IMR-90 (cell line): Measurements from ENCODE around the gene VCPKMT. TPM values are rescaled to one million over a fixed set of nuclear protein-coding genes. Genes with fewer than 3 reads are reported as not detected.

Source experiments
- ATAC-seq: fragments of 200-7000 bp; cut with Tn5 transposase; 2 replicates; pipeline ENCODE4 v1.9.1; 2020; ENCODE audit warnings: low read depth, mild to moderate bottlenecking, moderate library complexity
- BruUV-seq: library from RNA; stranded (reverse); fragments of 400-500 nt; replicated peaks from 2 replicates; lab custom pipeline; 2021; lab: Mats Ljungman, UMichigan
- CTCF ChIA-PET: fragments of 300-600 bp; formaldehyde crosslinking; extraction: SDS; loops from one replicate; lab custom pipeline; 2021; ENCODE audit warnings: antibody characterized with exemption; lab: Yijun Ruan, JAX
- POLR2A ChIA-PET: fragments of 300-600 bp; sonication (Branson Sonifier 250); formaldehyde crosslinking; loops from one replicate; lab custom pipeline; 2022; ENCODE audit warnings: antibody characterized with exemption; ENCODE audit not compliant: unreplicated experiment; lab: Charles Lee
- DNase-seq: peaks from one replicate; pipeline ENCODE4 v3.0.0; 2013
- H2AFZ ChIP-seq: replicated peaks from 2 replicates; pipeline ENCODE3; 2013; ENCODE audit warnings: low read length, mild to moderate bottlenecking; ENCODE audit not compliant: poor library complexity
- H2AK5ac ChIP-seq: 2 replicates; pipeline ENCODE4 v1.6.1; 2013; ENCODE audit warnings: low read depth, low read length, inconsistent platforms
- H2AK9ac ChIP-seq: replicated peaks from 2 replicates; pipeline ENCODE3; 2013; ENCODE audit warnings: mild to moderate bottlenecking, low read depth, low read length, moderate library complexity; ENCODE audit not compliant: poor library complexity
- H2BK120ac ChIP-seq: 2 replicates; pipeline ENCODE4 v1.6.1; 2013; ENCODE audit warnings: low read depth, low read length, inconsistent platforms
- H2BK15ac ChIP-seq: 3 replicates; pipeline ENCODE4 v1.6.1; 2013; ENCODE audit warnings: low read depth, low read length, inconsistent platforms
- H2BK20ac ChIP-seq: 2 replicates; pipeline ENCODE4 v1.6.1; 2013; ENCODE audit warnings: low read depth, mild to moderate bottlenecking, inconsistent platforms, low read length, moderate library complexity
- H2BK5ac ChIP-seq: 2 replicates; pipeline ENCODE4 v1.6.1; 2013; ENCODE audit warnings: mild to moderate bottlenecking, low read depth, low read length, inconsistent platforms; ENCODE audit not compliant: poor library complexity, severe bottlenecking
- H3K14ac ChIP-seq: replicated peaks from 2 replicates; pipeline ENCODE4 v1.6.1; 2013; ENCODE audit warnings: low read depth, low read length, inconsistent platforms
- H3K18ac ChIP-seq: 2 replicates; pipeline ENCODE4 v1.6.1; 2013; ENCODE audit warnings: low read depth, low read length, control low read depth
- H3K23ac ChIP-seq: 2 replicates; pipeline ENCODE4 v1.6.1; 2013; ENCODE audit warnings: low read depth, low read length, inconsistent platforms
- H3K27ac ChIP-seq: 2 replicates; pipeline ENCODE4 v1.5.1; 2013; ENCODE audit warnings: mild to moderate bottlenecking, control low read depth, low read length; ENCODE audit not compliant: insufficient read depth
- H3K27me3 ChIP-seq: 2 replicates; pipeline ENCODE4 v1.6.1; 2013; ENCODE audit warnings: low read length; ENCODE audit not compliant: control insufficient read depth, insufficient read depth
- H3K36me3 ChIP-seq: 2 replicates; pipeline ENCODE4 v1.6.1; 2013; ENCODE audit warnings: low read length, mixed read lengths; ENCODE audit not compliant: control insufficient read depth, insufficient read depth
- H3K4ac ChIP-seq: 2 replicates; pipeline ENCODE4 v1.6.1; 2013; ENCODE audit warnings: low read depth, low read length, inconsistent platforms
- H3K4me1 ChIP-seq: 2 replicates; pipeline ENCODE4 v1.6.1; 2013; ENCODE audit warnings: low read length, mixed read lengths; ENCODE audit not compliant: control insufficient read depth, insufficient read depth
- H3K4me2 ChIP-seq: 2 replicates; pipeline ENCODE4 v1.6.1; 2013; ENCODE audit warnings: low read depth, mild to moderate bottlenecking, control low read depth, low read length, moderate library complexity
- H3K4me3 ChIP-seq: 2 replicates; pipeline ENCODE4 v1.5.1; 2013; ENCODE audit warnings: low read depth, mild to moderate bottlenecking, control low read depth, low read length, moderate library complexity; ENCODE audit not compliant: insufficient read depth
- H3K56ac ChIP-seq: 2 replicates; pipeline ENCODE4 v1.6.1; 2013; ENCODE audit warnings: low read length, inconsistent platforms; ENCODE audit not compliant: insufficient read depth; ENCODE audit errors: extremely low read depth
- H3K79me1 ChIP-seq, 2 experiments: 2 replicates each; pipeline ENCODE4 v1.6.1; 2013; ENCODE audit warnings: low read length in 2 of 2, inconsistent platforms in 1 of 2, low read depth in 1 of 2
- H3K9ac ChIP-seq: 2 replicates; pipeline ENCODE4 v1.6.1; 2013; ENCODE audit warnings: low read depth, low read length, control low read depth
- H3K9me1 ChIP-seq: 2 replicates; pipeline ENCODE4 v1.6.1; 2013; ENCODE audit warnings: low read length, inconsistent platforms; ENCODE audit not compliant: insufficient read depth
- H3K9me3 ChIP-seq: 2 replicates; pipeline ENCODE4 v1.6.1; 2013; ENCODE audit warnings: low read length; ENCODE audit not compliant: control insufficient read depth, insufficient read depth
- H4K20me1 ChIP-seq: 2 replicates; pipeline ENCODE4 v1.6.1; 2013; ENCODE audit warnings: low read length, inconsistent platforms; ENCODE audit not compliant: insufficient read depth
- H4K5ac ChIP-seq: 2 replicates; pipeline ENCODE4 v1.6.1; 2013; ENCODE audit warnings: mild to moderate bottlenecking, low read depth, low read length, control low read depth
- H4K8ac ChIP-seq, 2 experiments: 2 replicates each; pipeline ENCODE4 v1.6.1; 2013; ENCODE audit warnings: low read depth in 2 of 2, low read length in 2 of 2, control low read depth in 1 of 2, inconsistent platforms in 1 of 2
- H4K91ac ChIP-seq: 2 replicates; pipeline ENCODE4 v1.6.1; 2013; ENCODE audit warnings: low read depth, low read length, inconsistent platforms; ENCODE audit not compliant: insufficient read depth
- BHLHE40 ChIP-seq: fragments of 150-350 bp; IDR thresholded peaks from 2 replicates; pipeline ENCODE4 v1.6.1; 2016; ENCODE audit warnings: mild to moderate bottlenecking, low read depth, low read length
- CEBPB ChIP-seq: IDR thresholded peaks from 2 replicates; pipeline ENCODE4 v1.6.1; 2012; ENCODE audit warnings: low read depth, low read length, improper control_type of control experiment
- FOS ChIP-seq: fragments of 150-350 bp; IDR thresholded peaks from 2 replicates; pipeline ENCODE4 v1.6.1; 2016; ENCODE audit warnings: low read depth, low read length
- MAFK ChIP-seq: IDR thresholded peaks from 2 replicates; pipeline ENCODE4 v1.6.1; 2012; ENCODE audit warnings: low read depth, low read length, improper control_type of control experiment
- MAZ ChIP-seq: IDR thresholded peaks from 2 replicates; pipeline ENCODE4 v1.6.1; 2012; ENCODE audit warnings: low read depth, mild to moderate bottlenecking, low read length, improper control_type of control experiment, moderate library complexity, borderline replicate concordance
- MXI1 ChIP-seq: IDR thresholded peaks from 2 replicates; pipeline ENCODE4 v1.6.1; 2012; ENCODE audit warnings: low read depth, mild to moderate bottlenecking, low read length, moderate library complexity, borderline replicate concordance
- NFE2L2 ChIP-seq: fragments of 150-350 bp; IDR thresholded peaks from 2 replicates; pipeline ENCODE4 v1.6.1; 2016; ENCODE audit warnings: low read depth, mild to moderate bottlenecking, low read length
- POLR2A ChIP-seq: IDR thresholded peaks from 2 replicates; pipeline ENCODE4 v1.6.1; 2012; ENCODE audit warnings: mild to moderate bottlenecking, low read depth, low read length
- RAD21 ChIP-seq: IDR thresholded peaks from 2 replicates; pipeline ENCODE4 v1.6.1; 2012; ENCODE audit warnings: low read length, improper control_type of control experiment
- RCOR1 ChIP-seq: IDR thresholded peaks from 2 replicates; pipeline ENCODE4 v1.6.1; 2012; ENCODE audit warnings: mild to moderate bottlenecking, low read length, improper control_type of control experiment; ENCODE audit not compliant: insufficient replicate concordance
- RFX5 ChIP-seq: IDR thresholded peaks from 2 replicates; pipeline ENCODE4 v1.8.0; 2012; ENCODE audit warnings: low read depth, mild to moderate bottlenecking, low read length, moderate library complexity
- WGBS, 2 experiments: methylation state at CpG; one replicate each; pipeline versions ENCODE4 v1.1.5 to v1.1.7; 2013; ENCODE audit warnings: missing lambda C conversion rate in 2 of 2; ENCODE audit not compliant: insufficient read length in 1 of 2; ENCODE audit errors: extremely low coverage in 2 of 2; 5-methylcytosine and 5-hydroxymethylcytosine counted together
- dilution Hi-C: fragments of 300-500 bp; cut with HindIII; formaldehyde crosslinking; loops from one replicate; pipeline ENCODE4 v1.14.3; 2018; ENCODE audit warnings: low sequenced_read_pairs; ENCODE audit not compliant: unreplicated experiment
- in situ Hi-C: fragments of 300-500 bp; cut with MboI; formaldehyde crosslinking; loops from 3 replicates; pipeline ENCODE4 v1.14.3; 2019; ENCODE audit warnings: low sequenced_read_pairs, inconsistent platforms, mixed read lengths
- intact Hi-C: fragments of 100-400 bp; cut with micrococcal nuclease; formaldehyde crosslinking; loops from 2 replicates; pipeline ENCODE4 v1.10.0; 2022
- polyA plus RNA-seq, 3 experiments: library from polyadenylated mRNA; depleted of rRNA; stranded (reverse); fragments of >200 nt; gene quantifications; 2 replicates each; pipeline ENCODE4 v1.2.3, GENCODE V29; 2012; ENCODE audit warnings: low replicate concordance in 1 of 3
- total RNA-seq: library from RNA; depleted of rRNA; stranded (reverse); fragments of >200 nt; gene quantifications from 2 replicates; pipeline ENCODE4 v1.2.3, GENCODE V29; 2012
- TF ChIP-seq, protein P1 (sequence below): conservative IDR thresholded peaks from 2 replicates; pipeline ENCODE4 v1.5.1; 2012; ENCODE audit warnings: mild to moderate bottlenecking, low read depth, low read length, improper control_type of control experiment
- TF ChIP-seq, protein P2 (sequence below): fragments of 150-350 bp; IDR thresholded peaks from 2 replicates; pipeline ENCODE4 v1.6.1; 2016; ENCODE audit warnings: low read depth, mild to moderate bottlenecking, low read length, moderate library complexity, borderline replicate concordance

The VCPKMT gene
- total and polyA plus RNA-seq, 2 of the 4 experiments (the other 2 are of a cell fraction), result 2.5 to 4.7 TPM

DNA sequence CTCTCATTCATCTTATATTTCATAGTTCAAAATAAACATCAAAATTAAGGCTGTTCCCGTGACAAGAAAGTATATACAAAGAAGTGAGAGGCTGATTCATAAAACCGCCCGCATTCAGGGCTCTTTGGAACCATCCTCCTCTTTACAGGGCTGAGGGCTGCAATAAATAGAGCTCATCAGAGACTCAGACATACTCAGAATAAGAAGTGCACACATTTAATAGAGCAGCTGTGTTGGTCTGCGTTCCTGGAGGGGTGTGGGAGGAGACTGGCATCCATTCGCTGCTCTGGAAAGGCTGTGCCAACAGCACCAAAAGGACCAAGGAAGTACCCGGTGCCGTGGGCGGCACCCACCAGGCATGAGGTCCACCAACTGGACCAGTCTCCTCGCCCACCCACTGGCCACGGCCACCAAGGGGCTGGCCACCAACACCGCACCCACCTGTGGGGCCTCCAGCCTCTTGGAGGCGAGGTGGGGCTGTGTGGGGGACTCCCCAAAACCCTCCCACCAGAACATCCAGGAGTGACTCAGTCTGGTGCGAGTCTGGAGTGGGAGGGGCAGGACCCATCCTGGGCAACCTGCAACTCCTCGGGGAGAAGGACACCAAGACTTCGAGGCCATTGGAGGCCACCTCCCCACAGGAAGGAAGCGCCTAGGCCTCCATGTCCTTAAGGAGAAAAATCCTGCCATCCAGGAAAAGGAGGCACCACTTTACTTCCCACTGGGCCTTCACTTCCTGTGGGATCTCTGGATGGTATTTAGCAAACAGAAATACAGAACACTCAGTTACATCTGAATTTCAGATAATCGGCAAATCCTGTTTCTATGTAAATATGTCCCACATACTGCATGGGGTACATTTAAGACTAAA lies 32.7 kb downstream of the VCPKMT start:
- in situ Hi-C loops, result no loop called here
- H3K9me3 ChIP-seq, result no peaks in the 10 kb centered on the region
- H3K9me1 ChIP-seq, result peaks cover 9% of the 10 kb centered on the region
- peak overlapping the region; percentile 75 for H3K18ac ChIP-seq
- peak overlapping the region; percentile 41; the same call in 1 of the 2 replicates for H3K14ac ChIP-seq
- H3K4me2 ChIP-seq, result peak overlapping the region; percentile 71
- no TSS peak for BruUV-seq
- 0 out of 2 replicates have a peak overlapping the region, but pooled peaks have one; percentile 47 for H2BK20ac ChIP-seq
- H3K27ac ChIP-seq, result peak overlapping the region; percentile 69
- H3K4ac ChIP-seq, result peak overlapping the region; percentile 48
- no CpG with 5 or more reads among the region's 17 CpGs for WGBS, 2 experiments
- H2BK5ac ChIP-seq, result peak overlapping the region; percentile 84
- peak overlapping the region; percentile 87 for H2AK9ac ChIP-seq
- intact Hi-C loops, result no loop called here
- H3K79me1 ChIP-seq, result no peaks in the 10 kb centered on the region
- peaks cover 13% of the 10 kb centered on the region for H3K4me1 ChIP-seq
- H2AFZ ChIP-seq, result peak overlapping the region; percentile 63
- 0 out of 2 replicates have a peak overlapping the region, but pooled peaks have one; percentile 33 for H3K23ac ChIP-seq
- 0 out of 3 replicates have a peak overlapping the region, but pooled peaks have one; percentile 8 for H2BK15ac ChIP-seq
- H4K91ac ChIP-seq, result peak overlapping the region; percentile 20; the same call in 1 of the 2 replicates
- no peaks in the 10 kb centered on the region for H3K27me3 ChIP-seq
- no peaks in the 10 kb centered on the region for H3K36me3 ChIP-seq
- CTCF ChIA-PET, result no interaction called here
- POLR2A ChIA-PET, result no interaction called here
- H3K9ac ChIP-seq, result no peak overlapping the region
- H3K4me3 ChIP-seq, result no peak overlapping the region
- peak overlapping the region in 1 of 2 experiments; percentile 50; a peak in 2 of 4 replicates for H4K8ac ChIP-seq
- peak overlapping the region; percentile 39; the same call in 1 of the 2 replicates for H4K5ac ChIP-seq
- no peaks in the 10 kb centered on the region for H4K20me1 ChIP-seq
- peak overlapping the region; percentile 24; the same call in 1 of the 2 replicates for H2BK120ac ChIP-seq
- peak; percentile 86 for ATAC-seq
- peak; percentile 75 for DNase-seq
- H3K56ac ChIP-seq, result no peak overlapping the region
- dilution Hi-C loops, result no loop called here
- peak overlapping the region; percentile 62 for H2AK5ac ChIP-seq
- TF ChIP-seq RCOR1 (no peak), CEBPB (no peak), RFX5 (no peak), BHLHE40 (peak; percentile 64), POLR2A (0 out of 2 replicates have a peak, but pooled peaks have one; percentile 35), NFE2L2 (no peak), MXI1 (no peak), MAFK (no peak), MAZ (no peak), FOS (0 out of 2 replicates have a peak, but pooled peaks have one; percentile 51), RAD21 (peak; percentile 12; the same call in 1 of the 2 replicates)
- TF ChIP-seq, protein P1, sequence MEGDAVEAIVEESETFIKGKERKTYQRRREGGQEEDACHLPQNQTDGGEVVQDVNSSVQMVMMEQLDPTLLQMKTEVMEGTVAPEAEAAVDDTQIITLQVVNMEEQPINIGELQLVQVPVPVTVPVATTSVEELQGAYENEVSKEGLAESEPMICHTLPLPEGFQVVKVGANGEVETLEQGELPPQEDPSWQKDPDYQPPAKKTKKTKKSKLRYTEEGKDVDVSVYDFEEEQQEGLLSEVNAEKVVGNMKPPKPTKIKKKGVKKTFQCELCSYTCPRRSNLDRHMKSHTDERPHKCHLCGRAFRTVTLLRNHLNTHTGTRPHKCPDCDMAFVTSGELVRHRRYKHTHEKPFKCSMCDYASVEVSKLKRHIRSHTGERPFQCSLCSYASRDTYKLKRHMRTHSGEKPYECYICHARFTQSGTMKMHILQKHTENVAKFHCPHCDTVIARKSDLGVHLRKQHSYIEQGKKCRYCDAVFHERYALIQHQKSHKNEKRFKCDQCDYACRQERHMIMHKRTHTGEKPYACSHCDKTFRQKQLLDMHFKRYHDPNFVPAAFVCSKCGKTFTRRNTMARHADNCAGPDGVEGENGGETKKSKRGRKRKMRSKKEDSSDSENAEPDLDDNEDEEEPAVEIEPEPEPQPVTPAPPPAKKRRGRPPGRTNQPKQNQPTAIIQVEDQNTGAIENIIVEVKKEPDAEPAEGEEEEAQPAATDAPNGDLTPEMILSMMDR, result no peak
- TF ChIP-seq, protein P2, sequence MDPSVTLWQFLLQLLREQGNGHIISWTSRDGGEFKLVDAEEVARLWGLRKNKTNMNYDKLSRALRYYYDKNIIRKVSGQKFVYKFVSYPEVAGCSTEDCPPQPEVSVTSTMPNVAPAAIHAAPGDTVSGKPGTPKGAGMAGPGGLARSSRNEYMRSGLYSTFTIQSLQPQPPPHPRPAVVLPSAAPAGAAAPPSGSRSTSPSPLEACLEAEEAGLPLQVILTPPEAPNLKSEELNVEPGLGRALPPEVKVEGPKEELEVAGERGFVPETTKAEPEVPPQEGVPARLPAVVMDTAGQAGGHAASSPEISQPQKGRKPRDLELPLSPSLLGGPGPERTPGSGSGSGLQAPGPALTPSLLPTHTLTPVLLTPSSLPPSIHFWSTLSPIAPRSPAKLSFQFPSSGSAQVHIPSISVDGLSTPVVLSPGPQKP, result no peak
